K562 (cell line): Measurements from ENCODE around the gene PMM1. TPM values are rescaled to one million over a fixed set of nuclear protein-coding genes. Genes with fewer than 3 reads are reported as not detected.

Experiments used
- EGR1 ChIP-seq: fragments of 450-650 bp; conservative IDR thresholded peaks from 2 replicates; pipeline ENCODE4 v1.6.1; 2017; ENCODE audit warnings: mild to moderate bottlenecking
- HIVEP1 ChIP-seq: fragments of 250-450 bp; sonication (Bioruptor Pico); IDR thresholded peaks from 2 replicates; pipeline ENCODE4 v1.4.0; 2020; ENCODE audit warnings: mild to moderate bottlenecking
- MECOM ChIP-seq: fragments of 250-450 bp; sonication (Bioruptor Pico); IDR thresholded peaks from 2 replicates; pipeline ENCODE4 v1.8.0; 2022; ENCODE audit warnings: inconsistent platforms
- PHB2 ChIP-seq: fragments of 450-650 bp; IDR thresholded peaks from 2 replicates; pipeline ENCODE4 v1.6.1; 2017; ENCODE audit warnings: low read depth
- RB1 ChIP-seq: fragments of 450-650 bp; IDR thresholded peaks from 2 replicates; pipeline ENCODE4 v1.6.1; 2017; ENCODE audit warnings: low read depth, mild to moderate bottlenecking
- SP2 ChIP-seq: IDR thresholded peaks from 2 replicates; pipeline ENCODE4 v1.6.1; 2011; ENCODE audit warnings: mild to moderate bottlenecking, low read depth, low read length, moderate library complexity; ENCODE audit not compliant: poor library complexity, severe bottlenecking; ENCODE audit errors: extremely low read depth
- STAT5B ChIP-seq: fragments of 250-450 bp; sonication (Bioruptor Pico); IDR thresholded peaks from 2 replicates; pipeline ENCODE4 v1.8.0; 2021; ENCODE audit warnings: mild to moderate bottlenecking, inconsistent platforms
- TCF3 ChIP-seq: sonication (generic); formaldehyde crosslinking; IDR thresholded peaks from 2 replicates; pipeline ENCODE4 v1.4.0; 2020; ENCODE audit warnings: mild to moderate bottlenecking, missing genetic modification reagents
- ZBTB17 ChIP-seq: fragments of 450-650 bp; formaldehyde crosslinking; IDR thresholded peaks from 2 replicates; pipeline ENCODE4 v1.4.0; 2020; ENCODE audit warnings: mild to moderate bottlenecking
- ZNF282 ChIP-seq: sonication (generic); formaldehyde crosslinking; IDR thresholded peaks from 2 replicates; pipeline ENCODE4 v1.8.1; 2023; ENCODE audit warnings: missing genetic modification reagents
- polyA plus RNA-seq, 8 experiments: library from polyadenylated mRNA; depleted of rRNA in 4 of 8; stranded (reverse) in 5 of 8; unstranded in 3 of 8; fragments of >200 nt; fragmentation: Nextera tagmentation in 2 of 8; fragmentation: Illumina TruSeq in 1 of 8; extraction: Ambion mirVana in 2 of 8; extraction: Trizol in 1 of 8; gene quantifications; 2 replicates each; pipeline versions ENCODE4 v1.2.1 to v1.2.3, GENCODE V29; 2011 to 2014; ENCODE audit warnings: inconsistent platforms in 1 of 8, missing spikeins in 1 of 8
- total RNA-seq, 7 experiments: library from RNA; depleted of rRNA in 6 of 7; stranded (reverse); fragments of >200 nt in 6 of 7; fragmentation: Illumina TruSeq in 2 of 7; extraction: Trizol in 2 of 7; gene quantifications; 2 replicates each; pipeline versions ENCODE4 v1.2.1 to v1.2.3, GENCODE V29; 2011 to 2021; ENCODE audit warnings: low replicate concordance in 1 of 7
- TF ChIP-seq, protein P1 (sequence below): fragments of 450-650 bp; IDR thresholded peaks from one replicate; pipeline ENCODE4 v1.6.1; 2018; ENCODE audit warnings: mild to moderate bottlenecking, moderate library complexity; ENCODE audit not compliant: partially characterized antibody
- TF ChIP-seq, protein P2 (sequence below): fragments of 250-450 bp; sonication (Bioruptor Pico); IDR thresholded peaks from 2 replicates; pipeline ENCODE4 v1.4.0; 2020; ENCODE audit warnings: mild to moderate bottlenecking, moderate library complexity
- TF ChIP-seq, protein P3 (sequence below): fragments of 450-650 bp; formaldehyde crosslinking; IDR thresholded peaks from 2 replicates; pipeline ENCODE4 v1.4.0; 2022; ENCODE audit warnings: missing genetic modification characterization
- TF ChIP-seq, protein P4 (sequence below), 2 experiments: fragments of 450-650 bp; IDR thresholded peaks; 2 replicates each; pipeline ENCODE4 v1.6.1; 2018; ENCODE audit warnings: mild to moderate bottlenecking in 2 of 2, low read depth in 1 of 2; ENCODE audit not compliant: partially characterized antibody in 2 of 2

The PMM1 gene
- total and polyA plus RNA-seq, 9 of the 15 experiments (the other 6 are each of a cell fraction or from before 2014, with no cell fraction given), result 10.2 to 31.7 (median 20.3) TPM

DNA sequence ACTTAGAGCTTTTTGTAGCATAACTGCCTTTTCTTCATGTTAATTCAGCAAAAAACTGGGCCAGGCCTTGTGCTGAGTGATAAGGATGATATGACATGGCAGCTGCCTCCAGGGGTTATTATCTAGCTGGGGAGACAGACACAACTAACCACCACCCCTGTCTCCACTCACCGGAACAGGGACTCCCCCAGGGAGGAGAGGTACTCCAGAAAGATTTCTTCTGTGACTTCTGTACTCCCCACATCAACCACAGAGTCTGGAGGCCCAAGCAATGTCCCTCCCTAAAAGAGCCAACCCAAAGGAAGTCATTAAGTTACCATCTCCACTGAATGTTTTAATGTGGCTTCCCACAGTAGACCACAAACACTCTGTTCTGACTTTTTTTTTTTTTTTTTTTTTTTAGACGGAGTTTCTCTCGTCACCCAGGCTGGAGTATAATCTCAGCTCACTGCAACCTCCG is 14.3 kb upstream of the PMM1 start (continued):
- TF ChIP-seq, protein P1, sequence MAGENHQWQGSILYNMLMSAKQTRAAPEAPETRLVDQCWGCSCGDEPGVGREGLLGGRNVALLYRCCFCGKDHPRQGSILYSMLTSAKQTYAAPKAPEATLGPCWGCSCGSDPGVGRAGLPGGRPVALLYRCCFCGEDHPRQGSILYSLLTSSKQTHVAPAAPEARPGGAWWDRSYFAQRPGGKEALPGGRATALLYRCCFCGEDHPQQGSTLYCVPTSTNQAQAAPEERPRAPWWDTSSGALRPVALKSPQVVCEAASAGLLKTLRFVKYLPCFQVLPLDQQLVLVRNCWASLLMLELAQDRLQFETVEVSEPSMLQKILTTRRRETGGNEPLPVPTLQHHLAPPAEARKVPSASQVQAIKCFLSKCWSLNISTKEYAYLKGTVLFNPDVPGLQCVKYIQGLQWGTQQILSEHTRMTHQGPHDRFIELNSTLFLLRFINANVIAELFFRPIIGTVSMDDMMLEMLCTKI, result no peak
- peak; percentile 79 for TF ChIP-seq MECOM (CRISPR knock-in tag)
- 0 out of 2 replicates have a peak, but pooled peaks have one; percentile 18 for TF ChIP-seq HIVEP1 (CRISPR knock-in tag)
- TF ChIP-seq, protein P2, sequence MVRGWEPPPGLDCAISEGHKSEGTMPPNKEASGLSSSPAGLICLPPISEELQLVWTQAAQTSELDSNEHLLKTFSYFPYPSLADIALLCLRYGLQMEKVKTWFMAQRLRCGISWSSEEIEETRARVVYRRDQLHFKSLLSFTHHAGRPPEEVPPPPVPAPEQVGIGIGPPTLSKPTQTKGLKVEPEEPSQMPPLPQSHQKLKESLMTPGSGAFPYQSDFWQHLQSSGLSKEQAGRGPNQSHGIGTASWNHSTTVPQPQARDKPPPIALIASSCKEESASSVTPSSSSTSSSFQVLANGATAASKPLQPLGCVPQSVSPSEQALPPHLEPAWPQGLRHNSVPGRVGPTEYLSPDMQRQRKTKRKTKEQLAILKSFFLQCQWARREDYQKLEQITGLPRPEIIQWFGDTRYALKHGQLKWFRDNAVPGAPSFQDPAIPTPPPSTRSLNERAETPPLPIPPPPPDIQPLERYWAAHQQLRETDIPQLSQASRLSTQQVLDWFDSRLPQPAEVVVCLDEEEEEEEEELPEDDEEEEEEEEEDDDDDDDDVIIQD (CRISPR knock-in tag), result no peak
- TF ChIP-seq, protein P3, sequence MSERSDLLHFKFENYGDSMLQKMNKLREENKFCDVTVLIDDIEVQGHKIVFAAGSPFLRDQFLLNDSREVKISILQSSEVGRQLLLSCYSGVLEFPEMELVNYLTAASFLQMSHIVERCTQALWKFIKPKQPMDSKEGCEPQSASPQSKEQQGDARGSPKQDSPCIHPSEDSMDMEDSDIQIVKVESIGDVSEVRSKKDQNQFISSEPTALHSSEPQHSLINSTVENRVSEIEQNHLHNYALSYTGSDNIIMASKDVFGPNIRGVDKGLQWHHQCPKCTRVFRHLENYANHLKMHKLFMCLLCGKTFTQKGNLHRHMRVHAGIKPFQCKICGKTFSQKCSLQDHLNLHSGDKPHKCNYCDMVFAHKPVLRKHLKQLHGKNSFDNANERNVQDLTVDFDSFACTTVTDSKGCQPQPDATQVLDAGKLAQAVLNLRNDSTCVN (CRISPR knock-in tag), result no peak
- TF ChIP-seq RB1, result no peak
- no peak for TF ChIP-seq EGR1
- TF ChIP-seq SP2, result no peak
- TF ChIP-seq PHB2, result 0 out of 2 replicates have a peak, but pooled peaks have one; percentile 15
- no peak for TF ChIP-seq STAT5B (CRISPR knock-in tag)
- TF ChIP-seq, protein P4, sequence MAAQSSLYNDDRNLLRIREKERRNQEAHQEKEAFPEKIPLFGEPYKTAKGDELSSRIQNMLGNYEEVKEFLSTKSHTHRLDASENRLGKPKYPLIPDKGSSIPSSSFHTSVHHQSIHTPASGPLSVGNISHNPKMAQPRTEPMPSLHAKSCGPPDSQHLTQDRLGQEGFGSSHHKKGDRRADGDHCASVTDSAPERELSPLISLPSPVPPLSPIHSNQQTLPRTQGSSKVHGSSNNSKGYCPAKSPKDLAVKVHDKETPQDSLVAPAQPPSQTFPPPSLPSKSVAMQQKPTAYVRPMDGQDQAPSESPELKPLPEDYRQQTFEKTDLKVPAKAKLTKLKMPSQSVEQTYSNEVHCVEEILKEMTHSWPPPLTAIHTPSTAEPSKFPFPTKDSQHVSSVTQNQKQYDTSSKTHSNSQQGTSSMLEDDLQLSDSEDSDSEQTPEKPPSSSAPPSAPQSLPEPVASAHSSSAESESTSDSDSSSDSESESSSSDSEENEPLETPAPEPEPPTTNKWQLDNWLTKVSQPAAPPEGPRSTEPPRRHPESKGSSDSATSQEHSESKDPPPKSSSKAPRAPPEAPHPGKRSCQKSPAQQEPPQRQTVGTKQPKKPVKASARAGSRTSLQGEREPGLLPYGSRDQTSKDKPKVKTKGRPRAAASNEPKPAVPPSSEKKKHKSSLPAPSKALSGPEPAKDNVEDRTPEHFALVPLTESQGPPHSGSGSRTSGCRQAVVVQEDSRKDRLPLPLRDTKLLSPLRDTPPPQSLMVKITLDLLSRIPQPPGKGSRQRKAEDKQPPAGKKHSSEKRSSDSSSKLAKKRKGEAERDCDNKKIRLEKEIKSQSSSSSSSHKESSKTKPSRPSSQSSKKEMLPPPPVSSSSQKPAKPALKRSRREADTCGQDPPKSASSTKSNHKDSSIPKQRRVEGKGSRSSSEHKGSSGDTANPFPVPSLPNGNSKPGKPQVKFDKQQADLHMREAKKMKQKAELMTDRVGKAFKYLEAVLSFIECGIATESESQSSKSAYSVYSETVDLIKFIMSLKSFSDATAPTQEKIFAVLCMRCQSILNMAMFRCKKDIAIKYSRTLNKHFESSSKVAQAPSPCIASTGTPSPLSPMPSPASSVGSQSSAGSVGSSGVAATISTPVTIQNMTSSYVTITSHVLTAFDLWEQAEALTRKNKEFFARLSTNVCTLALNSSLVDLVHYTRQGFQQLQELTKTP (IDR thresholded peaks at IDR 0.05; ENCODE audit: low read depth in 1 of 2, partially characterized antibody in 2 of 2), result no peak
- TF ChIP-seq TCF3, result peak; percentile 91
- no peak for TF ChIP-seq ZNF282
- TF ChIP-seq ZBTB17 (CRISPR knock-in tag), result no peak
